ENCODE data around the gene SLC25A44. TPM values are rescaled to one million over a fixed set of nuclear protein-coding genes. Genes with fewer than 3 reads are reported as not detected.
A peak's percentile ranks its signal among the peaks of the same experiment; 100 is the strongest.

The SLC25A44 gene
- total RNA-seq, 1 experiment from 2014 or later, result 40.2 TPM

DNA sequence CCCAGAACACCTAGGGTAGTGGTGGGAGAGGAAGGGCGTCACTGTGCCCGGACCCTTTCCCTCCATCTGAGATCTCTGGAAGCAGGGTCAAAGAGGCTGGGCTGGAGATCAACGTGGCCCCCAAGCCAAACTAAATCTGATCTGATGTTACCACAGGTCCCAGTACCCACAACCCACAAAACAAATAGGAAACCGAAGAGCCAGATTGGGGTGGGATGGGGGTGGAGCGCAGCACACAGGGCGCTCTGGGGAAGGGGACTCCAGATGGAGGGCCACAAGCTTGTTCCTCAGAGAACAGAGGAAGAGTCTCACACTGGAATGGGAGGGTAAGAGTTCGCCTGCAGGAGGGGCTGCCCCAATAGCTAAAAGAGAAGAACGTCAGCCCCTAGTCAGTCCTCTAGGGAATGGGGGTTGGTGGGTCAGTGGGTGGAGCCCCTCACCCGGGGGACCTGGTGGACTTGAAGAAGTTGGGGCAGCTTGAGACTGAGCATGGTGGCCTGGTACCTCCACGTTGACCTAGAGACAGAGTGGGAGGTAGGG, 52.4 kb downstream of the SLC25A44 start:
- H2AFZ ChIP-seq (ENCODE audit: low read length), result no peak overlapping the region
- no peak overlapping the region for H4K8ac ChIP-seq (replicated peaks; ENCODE audit: insufficient read length, low read depth, low read length)

More for the DNA sequence above, 52.4 kb downstream of the SLC25A44 start:
- H2BK20ac ChIP-seq (ENCODE audit: low read depth, low read length, poor library complexity, severe bottlenecking), result no peak overlapping the region
- no peak overlapping the region for H3K9ac ChIP-seq (ENCODE audit: extremely low read depth, insufficient read length, low read length)
- H3K27me3 Mint-ChIP-seq (ENCODE audit: low read depth), result peaks cover 4% of the 10 kb centered on the region; the same call in 1 of the 2 replicates
- no peak overlapping the region for H3K56ac ChIP-seq (ENCODE audit: insufficient read length, low read depth, low read length)
- no peak for DNase-seq
- H2AK5ac ChIP-seq (ENCODE audit: insufficient read length, low read length), result no peak overlapping the region
- no peak overlapping the region for H2BK120ac ChIP-seq (ENCODE audit: low read depth, low read length, poor library complexity, severe bottlenecking)
- H3K23ac ChIP-seq (ENCODE audit: insufficient read length, low read depth, low read length), result no peak overlapping the region
- no peak overlapping the region for H3K4ac ChIP-seq (ENCODE audit: low read depth, low read length)
- H3T11ph ChIP-seq (ENCODE audit: low read length), result no peak overlapping the region
- peak overlapping the region; percentile 61 to 66 (median 65); a peak in 5 of 7 replicates for H3K27ac Mint-ChIP-seq
- no peaks in the 10 kb centered on the region for H3K79me1 ChIP-seq (ENCODE audit: insufficient read depth, low read depth, low read length, poor library complexity, severe bottlenecking)
- no peak overlapping the region for H2BK5ac ChIP-seq (ENCODE audit: insufficient read length, low read length)
- H3K79me2 ChIP-seq (ENCODE audit: insufficient read depth, low read length), result no peaks in the 10 kb centered on the region
- H3K14ac ChIP-seq (ENCODE audit: insufficient read depth, low read length), result no peak overlapping the region
- H3K9me3 Mint-ChIP-seq, result no peaks in the 10 kb centered on the region
- no peak overlapping the region for H2BK15ac ChIP-seq (ENCODE audit: low read depth, low read length)
- peaks cover 15 to 22% of the 10 kb centered on the region in 2 experiments for H3K4me1 Mint-ChIP-seq
- H3K27ac ChIP-seq (ENCODE audit: insufficient read length, low read depth, low read length), result no peak overlapping the region
- WGBS (ENCODE audit: extremely low coverage, insufficient read length, low lambda C conversion rate), result no CpG with 5 or more reads among the region's 10 CpGs
- H3K4me1 ChIP-seq (ENCODE audit: insufficient read depth, low read length), result peaks cover 2% of the 10 kb centered on the region; the same call in 1 of the 2 replicates
- no peak overlapping the region for H3K18ac ChIP-seq (ENCODE audit: insufficient read length, low read depth, low read length)
- no peak overlapping the region for H3K4me3 Mint-ChIP-seq
- peaks cover 10 to 32% (median 22%) of the 10 kb centered on the region in 3 experiments; a peak in 6 of 7 replicates for H3K36me3 Mint-ChIP-seq (ENCODE audit: insufficient read depth in 1 of 3, low read depth in 3 of 3)
- H3K9me3 ChIP-seq (ENCODE audit: control insufficient read depth, low read depth, low read length), result no peaks in the 10 kb centered on the region
- H3K27me3 ChIP-seq (ENCODE audit: insufficient read depth, low read length), result no peaks in the 10 kb centered on the region
- no peak overlapping the region for H4K91ac ChIP-seq (ENCODE audit: insufficient read length, low read depth, low read length)
- TF ChIP-seq, protein P1, sequence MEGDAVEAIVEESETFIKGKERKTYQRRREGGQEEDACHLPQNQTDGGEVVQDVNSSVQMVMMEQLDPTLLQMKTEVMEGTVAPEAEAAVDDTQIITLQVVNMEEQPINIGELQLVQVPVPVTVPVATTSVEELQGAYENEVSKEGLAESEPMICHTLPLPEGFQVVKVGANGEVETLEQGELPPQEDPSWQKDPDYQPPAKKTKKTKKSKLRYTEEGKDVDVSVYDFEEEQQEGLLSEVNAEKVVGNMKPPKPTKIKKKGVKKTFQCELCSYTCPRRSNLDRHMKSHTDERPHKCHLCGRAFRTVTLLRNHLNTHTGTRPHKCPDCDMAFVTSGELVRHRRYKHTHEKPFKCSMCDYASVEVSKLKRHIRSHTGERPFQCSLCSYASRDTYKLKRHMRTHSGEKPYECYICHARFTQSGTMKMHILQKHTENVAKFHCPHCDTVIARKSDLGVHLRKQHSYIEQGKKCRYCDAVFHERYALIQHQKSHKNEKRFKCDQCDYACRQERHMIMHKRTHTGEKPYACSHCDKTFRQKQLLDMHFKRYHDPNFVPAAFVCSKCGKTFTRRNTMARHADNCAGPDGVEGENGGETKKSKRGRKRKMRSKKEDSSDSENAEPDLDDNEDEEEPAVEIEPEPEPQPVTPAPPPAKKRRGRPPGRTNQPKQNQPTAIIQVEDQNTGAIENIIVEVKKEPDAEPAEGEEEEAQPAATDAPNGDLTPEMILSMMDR (conservative IDR thresholded peaks at IDR 0.05), result no peak
- H2BK12ac ChIP-seq (ENCODE audit: insufficient read length, low read depth, low read length), result no peak overlapping the region
- no peaks in the 10 kb centered on the region for H4K20me1 ChIP-seq (ENCODE audit: control insufficient read depth, insufficient read depth, insufficient read length)
- H4K5ac ChIP-seq (ENCODE audit: insufficient read length, low read depth, low read length), result no peak overlapping the region
- peaks cover 3% of the 10 kb centered on the region for H3K23me2 ChIP-seq (ENCODE audit: insufficient read length, low read depth, low read length, poor library complexity, severe bottlenecking)
- H3K4me2 ChIP-seq (ENCODE audit: insufficient read depth, insufficient read length, low read length), result no peak overlapping the region

Data from H9 (cell line).